C4-2B (cell line): ENCODE data around the gene FHOD1.

Experiments
- H3K27ac ChIP-seq: fragments of 450-650 bp; 2 replicates; pipeline ENCODE4 v1.5.1; 2017
- ZFX ChIP-seq: fragments of 450-650 bp; IDR thresholded peaks from 2 replicates; pipeline ENCODE4 v1.6.1; 2017
- TF ChIP-seq, protein P1 (sequence below): fragments of 450-650 bp; conservative IDR thresholded peaks from 2 replicates; pipeline ENCODE4 v1.5.1; 2017; ENCODE audit warnings: mild to moderate bottlenecking

The FHOD1 gene

GRCh38 chr16:67202956-67203493 is 44.3 kb downstream of the FHOD1 start:
- TF ChIP-seq, protein P1, sequence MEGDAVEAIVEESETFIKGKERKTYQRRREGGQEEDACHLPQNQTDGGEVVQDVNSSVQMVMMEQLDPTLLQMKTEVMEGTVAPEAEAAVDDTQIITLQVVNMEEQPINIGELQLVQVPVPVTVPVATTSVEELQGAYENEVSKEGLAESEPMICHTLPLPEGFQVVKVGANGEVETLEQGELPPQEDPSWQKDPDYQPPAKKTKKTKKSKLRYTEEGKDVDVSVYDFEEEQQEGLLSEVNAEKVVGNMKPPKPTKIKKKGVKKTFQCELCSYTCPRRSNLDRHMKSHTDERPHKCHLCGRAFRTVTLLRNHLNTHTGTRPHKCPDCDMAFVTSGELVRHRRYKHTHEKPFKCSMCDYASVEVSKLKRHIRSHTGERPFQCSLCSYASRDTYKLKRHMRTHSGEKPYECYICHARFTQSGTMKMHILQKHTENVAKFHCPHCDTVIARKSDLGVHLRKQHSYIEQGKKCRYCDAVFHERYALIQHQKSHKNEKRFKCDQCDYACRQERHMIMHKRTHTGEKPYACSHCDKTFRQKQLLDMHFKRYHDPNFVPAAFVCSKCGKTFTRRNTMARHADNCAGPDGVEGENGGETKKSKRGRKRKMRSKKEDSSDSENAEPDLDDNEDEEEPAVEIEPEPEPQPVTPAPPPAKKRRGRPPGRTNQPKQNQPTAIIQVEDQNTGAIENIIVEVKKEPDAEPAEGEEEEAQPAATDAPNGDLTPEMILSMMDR: no peak
- TF ChIP-seq ZFX: no peak
- H3K27ac ChIP-seq: no peak overlapping the region

GRCh38 chr16:67202426-67202825 is 44.9 kb downstream of the FHOD1 start:
- H3K27ac ChIP-seq: no peak overlapping the region
- no peak for TF ChIP-seq ZFX
- TF ChIP-seq, protein P1: no peak

DNA sequence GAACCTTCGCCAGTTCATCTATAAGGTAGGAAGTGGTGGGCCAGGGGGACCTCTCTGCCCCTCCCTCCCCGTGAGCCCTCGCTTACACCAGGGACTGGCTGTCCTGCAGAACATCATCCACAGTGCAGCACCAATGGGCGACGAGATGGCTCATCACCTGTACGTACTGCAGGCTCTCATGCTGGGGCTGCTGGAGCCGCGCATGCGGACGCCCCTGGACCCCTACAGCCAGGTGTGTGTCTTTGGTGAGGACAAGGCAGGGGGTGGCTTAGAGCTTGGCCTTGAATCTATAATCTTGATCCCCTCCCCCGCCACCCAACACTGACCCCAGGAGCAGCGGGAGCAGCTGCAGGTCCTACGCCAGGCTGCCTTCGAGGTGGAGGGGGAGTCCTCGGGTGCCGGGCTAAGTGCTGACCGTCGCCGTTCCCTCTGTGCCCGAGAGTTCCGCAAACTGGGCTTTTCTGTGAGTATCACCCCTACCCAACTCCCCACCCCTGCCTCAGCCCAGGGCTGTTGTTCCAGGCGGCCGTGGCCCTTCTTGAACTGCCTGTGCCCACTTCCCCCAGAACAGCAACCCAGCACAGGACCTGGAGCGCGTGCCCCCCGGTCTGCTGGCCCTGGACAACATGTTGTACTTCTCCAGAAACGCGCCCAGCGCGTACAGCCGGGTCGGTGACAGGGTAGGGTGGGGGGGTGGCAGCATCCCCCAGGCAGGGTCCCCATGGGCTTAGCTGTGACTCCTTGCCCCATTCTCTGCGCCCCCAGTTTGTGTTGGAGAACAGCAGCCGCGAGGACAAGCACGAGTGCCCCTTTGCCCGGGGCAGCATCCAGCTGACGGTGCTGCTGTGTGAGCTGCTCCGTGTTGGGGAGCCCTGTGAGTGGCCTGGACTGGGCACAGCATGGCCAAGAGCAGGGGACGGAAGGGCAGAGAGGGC is 45.6 kb downstream of the FHOD1 start:
- no peak overlapping the region for H3K27ac ChIP-seq
- TF ChIP-seq, protein P1: no peak
- TF ChIP-seq ZFX: no peak

- peak overlapping the region; percentile 84; the same call in 1 of the 2 replicates for H3K27ac ChIP-seq
- no peak for TF ChIP-seq ZFX
- TF ChIP-seq, protein P1: no peak
Measured at GRCh38 chr16:67200491-67200890, 46.8 kb downstream of the FHOD1 start.

GRCh38 chr16:67199808-67200198 is 47.5 kb downstream of the FHOD1 start:
- TF ChIP-seq, protein P1: peak; percentile 83
- TF ChIP-seq ZFX: no peak
- H3K27ac ChIP-seq: peak overlapping the region; percentile 84

GRCh38 chr16:67199011-67199807 is 48.1 kb downstream of the FHOD1 start, which contains the start of gene ELMO3:
Gene ELMO3, plus strand, starts transcription at chr16:67199131. Its CDS starts 196 bp downstream, at chr16:67199327.
- peak; percentile 50; the same call in 1 of the 2 replicates for TF ChIP-seq ZFX
- TF ChIP-seq, protein P1: peak; percentile 88
- peak within 1 kb of the TSS; percentile 84 for H3K27ac ChIP-seq
